Measurements from ENCODE around the gene HSD17B14. TPM values are rescaled to one million over a fixed set of nuclear protein-coding genes. Genes with fewer than 3 reads are reported as not detected.
"Not testable (repeated sequence)": the region's sequence is repeated elsewhere in the genome, so short reads cannot be mapped to it uniquely, and the experiment has no call there.

HSD17B14 gene
- polyA plus RNA-seq, 3 donors: 24.0 to 30.9 (median 27.9) TPM

DNA sequence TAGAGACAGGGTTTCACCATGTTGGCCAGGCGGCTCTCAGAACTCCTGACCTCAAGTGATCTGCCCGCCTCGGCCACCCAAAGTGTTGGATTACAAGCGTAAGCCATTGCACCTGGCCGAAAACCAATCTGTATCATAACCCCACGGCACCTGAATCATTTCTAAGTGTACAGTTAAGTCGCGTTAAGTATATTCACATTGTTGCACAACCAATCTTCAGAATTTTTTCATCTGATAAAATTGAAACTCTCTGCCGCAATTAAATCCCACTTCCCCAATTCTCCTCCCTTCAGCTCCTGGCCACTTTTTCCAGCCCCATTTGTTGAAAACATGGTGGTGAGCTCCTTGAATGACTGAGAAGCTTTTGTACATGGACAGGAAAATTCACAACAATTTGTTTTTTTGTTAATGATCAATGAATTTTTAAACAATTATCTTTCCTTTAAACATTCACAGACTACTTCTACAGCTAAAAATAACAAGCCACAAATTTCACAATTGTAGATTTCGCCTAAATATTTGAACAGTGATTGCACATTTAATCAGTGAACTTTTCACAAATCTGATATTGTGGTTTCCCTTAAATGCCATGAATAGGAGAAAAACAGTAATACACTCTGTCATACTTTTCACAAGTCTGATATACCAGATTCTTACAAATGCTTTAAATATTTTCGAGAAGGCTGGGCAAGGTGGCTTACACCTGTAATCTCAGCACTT, 67.1 kb downstream of the HSD17B14 start:
- DNase-seq (ENCODE audit: low read depth in 3 of 3, low spot score in 2 of 3): no peak

DNA sequence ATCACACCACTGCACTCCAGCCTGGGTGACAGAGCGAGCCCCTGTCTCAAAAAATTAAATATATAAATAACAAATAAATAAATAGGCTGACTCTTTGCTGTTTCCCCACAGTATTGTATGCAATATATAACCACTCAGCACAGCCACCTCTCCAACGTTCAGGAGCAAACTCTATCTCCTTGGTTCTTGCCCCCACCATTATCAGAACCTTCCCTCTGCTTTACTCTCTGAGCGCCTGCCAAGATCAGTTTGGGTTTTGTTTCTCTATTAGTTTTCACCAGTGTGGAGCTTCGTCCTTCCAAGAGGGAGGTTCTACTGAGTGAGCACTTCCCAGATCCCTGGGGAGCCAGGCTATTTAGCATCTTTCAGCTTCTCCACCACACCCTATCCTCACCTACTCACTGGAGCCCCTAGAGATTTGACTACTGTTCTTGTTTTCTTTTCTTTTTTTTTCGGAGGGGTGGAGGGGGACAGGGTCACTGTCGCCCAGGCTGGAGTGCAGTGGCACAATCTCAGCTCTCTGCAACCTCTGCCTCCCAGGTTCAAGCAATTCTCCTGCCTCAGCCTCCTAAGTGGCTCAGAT, 68.0 kb downstream of the HSD17B14 start:
- DNase-seq (ENCODE audit: low read depth in 3 of 3, low spot score in 2 of 3): not testable (repeated sequence)

DNA sequence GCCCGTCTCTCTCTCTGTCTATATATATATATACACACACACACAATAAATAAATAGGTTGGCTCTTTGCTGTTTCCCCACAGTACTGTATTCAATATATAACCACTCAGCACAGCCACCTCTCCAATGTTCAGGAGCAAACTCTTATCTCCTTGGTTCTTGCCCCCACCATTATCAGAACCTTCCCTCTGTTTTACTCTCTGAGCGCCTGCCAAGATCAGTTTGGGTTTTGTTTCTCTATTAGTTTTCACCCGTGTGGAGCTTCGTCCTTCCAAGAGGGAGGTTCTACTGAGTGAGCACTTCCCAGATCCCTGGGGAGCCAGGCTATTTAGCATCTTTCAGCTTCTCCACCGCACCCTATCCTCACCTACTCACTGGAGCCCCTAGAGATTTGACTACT, 70.5 kb downstream of the HSD17B14 start:
- DNase-seq (ENCODE audit: low read depth in 3 of 3, low spot score in 2 of 3): not testable (repeated sequence)

Other genes starting within 250 kb of the HSD17B14 start
- not detected for gene SPACA4, start 229.7 kb downstream of the HSD17B14 start, polyA plus RNA-seq (ENCODE audit: insufficient read length in 3 of 3)
- gene FAM83E, start 221.4 kb downstream of the HSD17B14 start, polyA plus RNA-seq (ENCODE audit: insufficient read length in 3 of 3): under 1 TPM; 0.49 to 0.99 (median 0.98) TPM
- 1,000 to 10,000 TPM; 1,053 to 1,199 (median 1,085) TPM for gene RPL18, start 217.3 kb downstream of the HSD17B14 start, polyA plus RNA-seq (ENCODE audit: insufficient read length in 3 of 3)
- 10 to 100 TPM; 15.9 to 24.6 (median 17.8) TPM for gene SPHK2, start 217.0 kb downstream of the HSD17B14 start, polyA plus RNA-seq (ENCODE audit: insufficient read length in 3 of 3)
- 10 to 100 TPM in 2 of 3 donors, 1 to 10 TPM in 1; 9.3 to 11.0 (median 10.5) TPM for gene DBP, start 199.1 kb downstream of the HSD17B14 start, polyA plus RNA-seq (ENCODE audit: insufficient read length in 3 of 3)
- 10 to 100 TPM; 21.9 to 23.6 (median 22.9) TPM for gene CA11, start 190.3 kb downstream of the HSD17B14 start, polyA plus RNA-seq (ENCODE audit: insufficient read length in 3 of 3)
- under 1 TPM; 0.47 to 0.96 (median 0.94) TPM for gene NTN5, start 163.5 kb downstream of the HSD17B14 start, polyA plus RNA-seq (ENCODE audit: insufficient read length in 3 of 3)
- 1 to 10 TPM in 2 of 3 donors, under 1 TPM in 1; 0.96 to 2.6 (median 1.9) TPM for gene FUT2, start 140.5 kb downstream of the HSD17B14 start, polyA plus RNA-seq (ENCODE audit: insufficient read length in 3 of 3)
- gene MAMSTR, start 116.8 kb downstream of the HSD17B14 start, polyA plus RNA-seq (ENCODE audit: insufficient read length in 3 of 3): 1 to 10 TPM; 4.1 to 5.2 (median 4.5) TPM
- gene RASIP1, start 95.9 kb downstream of the HSD17B14 start, polyA plus RNA-seq (ENCODE audit: insufficient read length in 3 of 3): 10 to 100 TPM; 11.5 to 12.2 (median 11.8) TPM
- under 1 TPM in 2 of 3 donors, not detected in 1; 0.18 to 0.40 TPM for gene IZUMO1, start 89.6 kb downstream of the HSD17B14 start, polyA plus RNA-seq (ENCODE audit: insufficient read length in 3 of 3)
- 1 to 10 TPM; 3.0 to 3.4 (median 3.0) TPM for gene FUT1, start 83.8 kb downstream of the HSD17B14 start, polyA plus RNA-seq (ENCODE audit: insufficient read length in 3 of 3)
- not detected for gene FGF21, start 81.0 kb downstream of the HSD17B14 start, polyA plus RNA-seq (ENCODE audit: insufficient read length in 3 of 3)
- gene BCAT2, start 25.5 kb downstream of the HSD17B14 start, polyA plus RNA-seq (ENCODE audit: insufficient read length in 3 of 3): 10 to 100 TPM; 28.5 to 34.9 (median 28.8) TPM
- 10 to 100 TPM; 17.4 to 19.8 (median 17.6) TPM for gene PLEKHA4, start 32.1 kb upstream of the HSD17B14 start, polyA plus RNA-seq (ENCODE audit: insufficient read length in 3 of 3)
- 10 to 100 TPM; 34.7 to 48.1 (median 35.8) TPM for gene PPP1R15A, start 35.9 kb upstream of the HSD17B14 start, polyA plus RNA-seq (ENCODE audit: insufficient read length in 3 of 3)
- 1 to 10 TPM in 1 of 3 donors, under 1 TPM in 2; 0.72 to 1.9 (median 0.93) TPM for gene TULP2, start 62.3 kb upstream of the HSD17B14 start, polyA plus RNA-seq (ENCODE audit: insufficient read length in 3 of 3)
- gene NUCB1, start 63.8 kb upstream of the HSD17B14 start, polyA plus RNA-seq (ENCODE audit: insufficient read length in 3 of 3): 100 to 1,000 TPM; 229 to 276 (median 263) TPM
- gene DHDH, start 97.2 kb upstream of the HSD17B14 start, polyA plus RNA-seq (ENCODE audit: insufficient read length in 3 of 3): 1 to 10 TPM; 4.6 to 7.4 (median 5.9) TPM
- 10 to 100 TPM; 47.8 to 70.2 (median 65.9) TPM for gene BAX, start 118.4 kb upstream of the HSD17B14 start, polyA plus RNA-seq (ENCODE audit: insufficient read length in 3 of 3)
- gene FTL, start 128.8 kb upstream of the HSD17B14 start, polyA plus RNA-seq (ENCODE audit: insufficient read length in 3 of 3): 1,000 to 10,000 TPM; 2,018 to 2,741 (median 2,584) TPM
- 10 to 100 TPM; 35.6 to 38.8 (median 36.1) TPM for gene GYS1, start 156.8 kb upstream of the HSD17B14 start, polyA plus RNA-seq (ENCODE audit: insufficient read length in 3 of 3)
- 10 to 100 TPM; 79.2 to 96.2 (median 86.9) TPM for gene RUVBL2, start 157.4 kb upstream of the HSD17B14 start, polyA plus RNA-seq (ENCODE audit: insufficient read length in 3 of 3)
- not detected for gene LHB, start 180.6 kb upstream of the HSD17B14 start, polyA plus RNA-seq (ENCODE audit: insufficient read length in 3 of 3)
- not detected for gene CGB3, start 187.8 kb upstream of the HSD17B14 start, polyA plus RNA-seq (ENCODE audit: insufficient read length in 3 of 3)
- gene CGB2, start 195.4 kb upstream of the HSD17B14 start, polyA plus RNA-seq (ENCODE audit: insufficient read length in 3 of 3): not detected
- gene CGB1, start 200.4 kb upstream of the HSD17B14 start, polyA plus RNA-seq (ENCODE audit: insufficient read length in 3 of 3): not detected
- not detected for gene CGB5, start 207.4 kb upstream of the HSD17B14 start, polyA plus RNA-seq (ENCODE audit: insufficient read length in 3 of 3)
- gene CGB8, start 212.6 kb upstream of the HSD17B14 start, polyA plus RNA-seq (ENCODE audit: insufficient read length in 3 of 3): not detected
- under 1 TPM; 0.78 to 0.94 (median 0.93) TPM for gene CGB7, start 221.3 kb upstream of the HSD17B14 start, polyA plus RNA-seq (ENCODE audit: insufficient read length in 3 of 3)
- 1 to 10 TPM; 2.4 to 2.7 (median 2.5) TPM for gene NTF4, start 228.3 kb upstream of the HSD17B14 start, polyA plus RNA-seq (ENCODE audit: insufficient read length in 3 of 3)
- gene KCNA7, start 236.2 kb upstream of the HSD17B14 start, polyA plus RNA-seq (ENCODE audit: insufficient read length in 3 of 3): under 1 TPM; 0.04 TPM
- 100 to 1,000 TPM; 243 to 292 (median 271) TPM for gene SNRNP70, start 249.0 kb upstream of the HSD17B14 start, polyA plus RNA-seq (ENCODE audit: insufficient read length in 3 of 3)

Data from right renal cortex interstitium (tissue), 3 donors.